ENCODE measurements around the gene AANAT.

DNA sequence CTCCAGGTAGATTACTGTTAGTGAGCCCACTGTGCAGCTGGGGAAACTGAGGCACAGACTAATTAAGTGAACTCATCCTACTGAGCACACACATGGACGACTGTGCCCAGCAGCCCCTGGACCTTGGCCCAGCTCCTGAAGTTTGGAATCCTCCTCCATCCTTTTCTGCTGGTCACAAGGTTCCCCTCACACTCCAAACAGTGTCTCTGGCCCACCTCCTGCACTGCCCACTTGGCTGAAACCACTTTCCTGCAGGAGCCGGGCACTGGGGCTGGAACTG is 30.2 kb downstream of the AANAT start:
- TF ChIP-seq FOXM1 (IDR thresholded peaks at IDR 0.05; ENCODE audit: borderline replicate concordance, low read depth) (no peak), CREB1 (IDR thresholded peaks at IDR 0.05; ENCODE audit: low read depth) (no peak), NFIC (IDR thresholded peaks at IDR 0.05) (no peak), RAD21 (IDR thresholded peaks at IDR 0.05; ENCODE audit: low read depth) (no peak)
- TF ChIP-seq, protein P1, sequence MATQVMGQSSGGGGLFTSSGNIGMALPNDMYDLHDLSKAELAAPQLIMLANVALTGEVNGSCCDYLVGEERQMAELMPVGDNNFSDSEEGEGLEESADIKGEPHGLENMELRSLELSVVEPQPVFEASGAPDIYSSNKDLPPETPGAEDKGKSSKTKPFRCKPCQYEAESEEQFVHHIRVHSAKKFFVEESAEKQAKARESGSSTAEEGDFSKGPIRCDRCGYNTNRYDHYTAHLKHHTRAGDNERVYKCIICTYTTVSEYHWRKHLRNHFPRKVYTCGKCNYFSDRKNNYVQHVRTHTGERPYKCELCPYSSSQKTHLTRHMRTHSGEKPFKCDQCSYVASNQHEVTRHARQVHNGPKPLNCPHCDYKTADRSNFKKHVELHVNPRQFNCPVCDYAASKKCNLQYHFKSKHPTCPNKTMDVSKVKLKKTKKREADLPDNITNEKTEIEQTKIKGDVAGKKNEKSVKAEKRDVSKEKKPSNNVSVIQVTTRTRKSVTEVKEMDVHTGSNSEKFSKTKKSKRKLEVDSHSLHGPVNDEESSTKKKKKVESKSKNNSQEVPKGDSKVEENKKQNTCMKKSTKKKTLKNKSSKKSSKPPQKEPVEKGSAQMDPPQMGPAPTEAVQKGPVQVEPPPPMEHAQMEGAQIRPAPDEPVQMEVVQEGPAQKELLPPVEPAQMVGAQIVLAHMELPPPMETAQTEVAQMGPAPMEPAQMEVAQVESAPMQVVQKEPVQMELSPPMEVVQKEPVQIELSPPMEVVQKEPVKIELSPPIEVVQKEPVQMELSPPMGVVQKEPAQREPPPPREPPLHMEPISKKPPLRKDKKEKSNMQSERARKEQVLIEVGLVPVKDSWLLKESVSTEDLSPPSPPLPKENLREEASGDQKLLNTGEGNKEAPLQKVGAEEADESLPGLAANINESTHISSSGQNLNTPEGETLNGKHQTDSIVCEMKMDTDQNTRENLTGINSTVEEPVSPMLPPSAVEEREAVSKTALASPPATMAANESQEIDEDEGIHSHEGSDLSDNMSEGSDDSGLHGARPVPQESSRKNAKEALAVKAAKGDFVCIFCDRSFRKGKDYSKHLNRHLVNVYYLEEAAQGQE (IDR thresholded peaks at IDR 0.05; ENCODE audit: low read depth) = no peak
- TF ChIP-seq, protein P2, sequence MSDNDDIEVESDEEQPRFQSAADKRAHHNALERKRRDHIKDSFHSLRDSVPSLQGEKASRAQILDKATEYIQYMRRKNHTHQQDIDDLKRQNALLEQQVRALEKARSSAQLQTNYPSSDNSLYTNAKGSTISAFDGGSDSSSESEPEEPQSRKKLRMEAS (IDR thresholded peaks at IDR 0.05) = no peak
- TF ChIP-seq, protein P3, sequence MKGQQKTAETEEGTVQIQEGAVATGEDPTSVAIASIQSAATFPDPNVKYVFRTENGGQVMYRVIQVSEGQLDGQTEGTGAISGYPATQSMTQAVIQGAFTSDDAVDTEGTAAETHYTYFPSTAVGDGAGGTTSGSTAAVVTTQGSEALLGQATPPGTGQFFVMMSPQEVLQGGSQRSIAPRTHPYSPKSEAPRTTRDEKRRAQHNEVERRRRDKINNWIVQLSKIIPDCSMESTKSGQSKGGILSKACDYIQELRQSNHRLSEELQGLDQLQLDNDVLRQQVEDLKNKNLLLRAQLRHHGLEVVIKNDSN (IDR thresholded peaks at IDR 0.05) = no peak

Data from Ishikawa (cell line).